Kidney capillary endothelial cell (primary cell): Measurements from ENCODE around the gene HPS3.
"Not testable (repeated sequence)": the region's sequence is repeated elsewhere in the genome, so short reads cannot be mapped to it uniquely, and the experiment has no call there.

Experiments
- DNase-seq: peaks from one replicate; pipeline ENCODE4 v3.0.0-alpha.2; 2018; ENCODE audit warnings: low spot score

HPS3 gene

GRCh38 chr3:149195221-149195620, 65.8 kb downstream of the HPS3 start:
- DNase-seq = no peak

DNA sequence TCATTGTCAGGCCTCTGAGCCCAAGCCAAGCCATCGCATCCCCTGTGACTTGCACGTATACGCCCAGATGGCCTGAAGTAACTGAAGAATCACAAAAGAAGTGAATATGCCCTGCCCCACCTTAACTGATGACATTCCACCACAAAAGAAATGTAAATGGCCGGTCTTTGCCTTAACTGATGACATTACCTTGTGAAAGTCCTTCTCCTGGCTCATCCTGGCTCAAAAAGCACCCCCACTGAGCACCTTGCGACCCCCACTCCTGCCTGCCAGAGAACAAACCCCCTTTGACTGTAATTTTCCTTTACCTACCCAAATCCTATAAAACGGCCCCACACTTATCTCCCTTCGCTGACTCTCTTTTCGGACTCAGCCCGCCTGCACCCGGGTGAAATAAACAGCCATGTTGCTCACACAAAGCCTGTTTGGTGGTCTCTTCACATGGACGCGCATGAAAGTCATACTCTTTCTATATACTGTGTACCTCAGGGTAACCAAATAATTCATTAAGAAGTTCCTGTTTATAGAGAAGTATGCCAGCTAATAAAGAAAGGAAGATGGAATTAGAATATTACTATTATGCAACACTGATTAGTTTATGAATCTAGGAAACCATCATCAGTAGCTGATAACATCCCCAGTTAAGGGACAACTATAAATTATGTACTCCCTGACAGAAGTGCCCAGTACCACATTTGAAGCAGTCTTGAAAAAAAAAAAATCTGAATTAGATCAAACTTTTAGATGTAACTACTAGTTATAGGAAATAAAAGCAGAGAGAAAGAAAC, 67.6 kb downstream of the HPS3 start:
- not testable (repeated sequence) for DNase-seq

DNA sequence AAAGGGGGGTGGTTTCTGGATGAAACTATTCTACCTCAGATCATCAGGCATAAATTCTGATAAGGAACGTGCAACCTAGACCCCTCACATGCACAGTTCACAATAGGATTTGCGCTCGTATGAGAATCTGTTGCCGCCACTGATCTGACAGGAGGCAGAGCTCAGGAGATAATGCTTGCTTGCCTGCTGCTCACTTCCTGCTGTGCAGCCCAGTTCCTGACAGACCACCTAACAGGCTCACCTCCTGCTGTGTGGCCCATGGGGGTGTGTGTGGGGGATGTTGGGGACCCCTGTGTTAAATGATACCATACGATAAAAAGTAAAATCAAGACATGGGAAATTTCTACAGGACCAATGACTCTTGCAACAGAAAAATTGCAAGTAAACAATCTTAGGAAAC, 68.2 kb downstream of the HPS3 start:
- DNase-seq = no peak

DNA sequence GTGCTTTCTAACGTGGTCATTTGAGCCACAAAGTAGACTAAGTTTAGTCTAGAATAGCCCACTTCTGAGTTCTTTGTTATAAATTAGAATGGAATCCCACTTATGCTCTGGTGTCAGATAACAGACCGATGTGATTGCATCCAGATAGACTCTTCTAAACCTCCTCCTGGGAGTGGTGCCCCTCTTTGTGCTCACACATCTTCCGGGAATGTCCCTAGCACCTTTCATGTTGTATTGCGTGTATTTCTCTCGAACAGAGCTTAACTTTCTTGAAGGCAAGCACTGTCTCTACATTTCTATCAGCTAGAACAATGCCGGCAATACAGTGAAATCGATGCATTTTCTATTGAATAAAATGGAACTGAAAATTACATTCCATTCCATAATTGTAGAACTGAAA, 69.2 kb downstream of the HPS3 start:
- DNase-seq = no peak

- peak; percentile 48 for DNase-seq
Observed at GRCh38 chr3:149199474-149199873, 70.0 kb downstream of the HPS3 start.

DNA sequence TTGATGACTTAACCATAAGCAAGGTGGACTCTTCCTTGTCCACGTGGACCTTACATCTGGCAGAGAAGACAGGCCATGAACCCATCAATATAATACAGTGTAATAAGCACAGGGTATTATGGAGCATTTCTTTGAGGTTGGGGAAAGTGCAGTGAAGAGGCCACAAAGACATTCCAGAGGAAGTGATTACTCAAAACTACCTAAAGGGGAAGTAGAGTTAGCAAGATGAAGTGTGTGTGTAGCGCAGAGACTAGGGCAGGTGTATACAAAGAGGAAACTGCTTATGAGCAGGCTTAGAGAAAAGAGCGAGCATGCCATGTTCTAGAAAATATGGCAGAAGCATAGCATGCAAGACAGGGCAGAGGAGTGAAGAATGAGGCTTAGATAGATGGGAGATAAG, 74.3 kb downstream of the HPS3 start:
- DNase-seq = no peak

- DNase-seq = no peak
Observed at GRCh38 chr3:149204390-149204991, 75.1 kb downstream of the HPS3 start.

DNA sequence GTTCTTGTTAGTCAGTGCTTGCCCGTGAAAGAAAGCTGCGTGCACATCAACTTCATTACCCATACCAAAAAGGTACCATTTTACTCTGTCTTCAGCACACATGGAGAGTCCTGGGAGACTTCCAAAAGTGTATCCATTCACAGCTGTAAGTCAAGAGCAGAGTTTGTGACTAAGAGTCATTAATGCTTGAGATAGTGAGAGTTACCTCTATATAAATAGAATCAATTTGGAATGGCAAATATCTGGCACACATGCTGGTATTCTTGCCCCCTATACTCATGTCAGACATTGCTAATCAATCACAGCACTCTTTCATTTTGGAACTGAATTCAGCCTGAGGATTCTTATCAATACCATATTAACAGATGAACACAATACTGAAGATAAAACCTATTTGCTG, 78.0 kb downstream of the HPS3 start:
- DNase-seq = no peak

GRCh38 chr3:149209431-149209830, 80.0 kb downstream of the HPS3 start:
- DNase-seq = no peak

DNA sequence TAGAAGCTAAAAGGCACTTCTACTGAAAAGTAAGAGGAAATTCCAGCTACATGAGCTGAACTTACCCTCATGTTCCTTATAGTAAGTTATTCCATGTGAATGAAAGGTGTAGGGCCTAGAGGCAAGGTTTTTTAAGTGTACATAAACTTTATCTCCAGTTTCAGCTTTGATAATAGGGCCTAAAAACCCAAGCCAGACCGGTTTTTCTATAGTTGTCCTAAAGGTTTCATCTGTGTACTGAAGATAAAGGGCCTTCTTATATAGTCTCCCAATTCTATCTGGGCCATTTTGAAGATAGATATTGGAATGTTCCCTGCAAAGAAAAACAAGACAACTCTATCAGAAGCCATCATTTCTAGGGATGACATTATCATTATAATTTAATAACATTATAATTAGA, 82.9 kb downstream of the HPS3 start:
- DNase-seq = no peak

- no peak for DNase-seq
Observed at GRCh38 chr3:149214702-149215101, 85.3 kb downstream of the HPS3 start.

DNA sequence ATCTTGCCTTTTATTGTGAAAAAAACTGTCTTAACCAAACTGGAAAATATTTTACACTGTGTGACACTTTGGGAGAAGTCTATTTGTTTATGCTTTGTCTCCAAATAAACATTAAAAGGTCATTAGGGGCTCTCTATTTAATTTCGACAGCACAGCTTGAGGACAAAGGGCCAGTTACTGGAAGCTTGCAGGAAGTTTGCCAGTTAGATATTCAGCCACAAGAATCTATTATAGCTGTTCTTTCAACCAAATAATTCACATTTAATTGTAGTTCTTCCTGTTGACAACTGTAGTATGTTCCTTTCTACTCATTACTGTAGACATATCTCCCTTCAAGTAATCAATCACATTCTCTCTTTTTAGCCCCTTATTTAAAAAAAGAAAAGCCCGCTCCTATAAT, 86.1 kb downstream of the HPS3 start:
- DNase-seq = no peak

- DNase-seq = no peak
Observed at GRCh38 chr3:149216193-149216869, 86.9 kb downstream of the HPS3 start.

GRCh38 chr3:149217347-149217746, 87.9 kb downstream of the HPS3 start:
- DNase-seq = no peak

DNA sequence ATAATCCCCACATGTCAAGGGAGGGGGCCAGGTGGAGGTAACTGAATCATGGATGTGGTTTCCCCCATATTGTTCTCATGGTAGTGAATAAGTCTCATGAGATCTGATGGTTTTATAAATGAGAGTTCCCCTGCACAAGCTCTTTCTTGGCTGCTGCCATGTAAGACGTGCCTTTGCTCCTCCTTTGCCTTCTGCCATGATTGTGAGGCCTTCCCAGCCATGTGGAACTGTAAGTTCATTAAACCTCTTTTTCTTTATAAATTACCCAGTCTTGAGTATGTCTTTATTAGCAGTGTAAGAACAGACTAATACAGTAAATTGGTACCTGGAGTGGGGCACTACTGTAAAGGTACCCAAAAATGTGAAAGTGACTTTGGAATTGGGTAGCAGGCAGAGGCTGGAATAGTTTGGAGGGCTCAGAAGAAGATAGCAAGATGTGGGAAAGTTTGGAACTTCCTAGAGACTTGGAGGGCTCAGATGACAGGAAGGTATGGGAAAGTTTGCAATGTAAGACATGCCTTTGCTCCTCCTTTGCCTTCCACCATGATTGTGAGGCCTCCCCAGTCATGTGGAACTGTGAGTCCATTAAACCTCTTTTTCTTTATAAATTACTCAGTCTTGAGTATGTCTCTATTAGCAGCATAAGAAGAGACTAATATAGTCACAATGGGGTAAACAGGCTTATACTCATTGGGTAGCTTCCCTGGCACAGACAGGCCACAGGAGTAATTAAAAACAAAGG, 90.1 kb downstream of the HPS3 start:
- not testable (repeated sequence) for DNase-seq

DNA sequence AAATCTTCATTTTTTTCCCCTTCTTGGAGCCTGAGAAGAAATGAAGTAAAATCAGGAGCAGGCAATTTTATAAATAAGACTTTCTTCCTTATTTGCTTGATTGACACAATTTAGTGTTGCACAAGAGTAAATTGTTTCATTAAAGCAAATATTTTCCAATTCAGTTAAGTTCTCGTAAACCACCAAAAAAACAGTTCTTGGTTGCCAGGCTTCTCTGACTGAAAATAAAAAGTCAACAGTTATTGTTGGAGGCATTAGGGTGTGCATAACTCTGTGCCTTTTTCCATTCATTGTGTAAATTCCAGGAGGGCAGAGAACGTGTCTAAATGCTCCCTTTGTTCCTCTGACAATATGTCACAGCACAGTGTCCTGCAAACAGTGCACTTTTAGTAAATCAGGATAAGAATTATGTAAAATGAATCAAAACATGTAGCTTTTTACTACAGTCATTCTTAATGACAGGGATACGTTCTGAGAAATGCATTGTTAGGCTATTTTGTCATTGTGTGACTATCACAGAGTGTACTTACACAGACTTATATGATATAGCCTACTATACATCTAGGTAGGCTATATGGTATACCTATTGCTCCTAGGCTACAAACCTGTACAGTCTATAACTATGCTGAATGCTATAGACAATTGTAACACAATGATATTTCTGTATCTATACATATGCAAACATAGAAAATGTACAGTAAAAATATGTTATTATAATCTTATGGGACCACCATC, 92.5 kb downstream of the HPS3 start, which contains the start of gene CP:
Gene CP, minus strand, starts transcription at position 47 of the 735 bp plus-strand sequence. Its CDS starts 37 bp downstream, at position 10.
- no peak for DNase-seq
